Aorta (tissue), 5 donors: Measurements from ENCODE around the gene HNMT. TPM values are rescaled to one million over a fixed set of nuclear protein-coding genes. Genes with fewer than 3 reads are reported as not detected.

Source experiments
- ATAC-seq: fragments of 200-7000 bp; cut with Tn5 transposase; one replicate; pipeline ENCODE4 v1.9.1; 2022; ENCODE audit warnings: moderate library complexity; ENCODE audit not compliant: low FRiP score
- DNase-seq, 2 donors: peaks; one replicate each; pipeline ENCODE4 v3.0.0-alpha.2; 2020
- H3K27ac ChIP-seq, 2 donors: one replicate each; pipeline ENCODE4 v1.5.1; 2013; ENCODE audit warnings: low read length in 2 of 2, mild to moderate bottlenecking in 2 of 2, moderate library complexity in 2 of 2, control low read depth in 1 of 2, inconsistent platforms in 1 of 2, low read depth in 1 of 2
- H3K27me3 ChIP-seq, 2 donors: one replicate each; pipeline ENCODE4 v1.6.1; 2013; ENCODE audit warnings: control low read depth in 1 of 2, low read length in 1 of 2, mild to moderate bottlenecking in 1 of 2, moderate library complexity in 1 of 2; ENCODE audit not compliant: insufficient read depth in 2 of 2, control insufficient read depth in 1 of 2
- H3K36me3 ChIP-seq, 2 donors: one replicate each; pipeline ENCODE4 v1.6.1; 2013; ENCODE audit warnings: control low read depth in 1 of 2, low read length in 1 of 2, mild to moderate bottlenecking in 1 of 2; ENCODE audit not compliant: insufficient read depth in 2 of 2, control insufficient read depth in 1 of 2
- H3K4me1 ChIP-seq, 2 donors: one replicate each; pipeline ENCODE4 v1.6.1; 2013; ENCODE audit warnings: low read length in 2 of 2, control low read depth in 1 of 2, mild to moderate bottlenecking in 1 of 2, moderate library complexity in 1 of 2; ENCODE audit not compliant: insufficient read depth in 2 of 2, control insufficient read depth in 1 of 2
- H3K4me3 ChIP-seq, 2 donors: one replicate each; pipeline ENCODE4 v1.5.1; 2013; ENCODE audit warnings: low read length in 2 of 2, control low read depth in 1 of 2, mild to moderate bottlenecking in 1 of 2
- H3K9me3 ChIP-seq: one replicate; pipeline ENCODE4 v1.6.1; 2013; ENCODE audit warnings: mild to moderate bottlenecking, low read length; ENCODE audit not compliant: control insufficient read depth
- WGBS, 2 donors: extraction: QIAGEN DNeasy Blood & Tissue Kit; methylation state at CpG; one replicate each; pipeline ENCODE4 v1.1.7; 2013; 5-methylcytosine and 5-hydroxymethylcytosine counted together
- intact Hi-C, 2 donors: fragments of 100-400 bp; cut with DNase I; formaldehyde crosslinking; loops; one replicate each; pipeline versions ENCODE4 v1.14.2 to v1.15.0; 2022
- polyA plus RNA-seq, 2 donors: library from polyadenylated mRNA; stranded (reverse); fragments of 200-250 nt; gene quantifications; one replicate each; pipeline ENCODE4 v1.2.3, GENCODE V29; 2013
- total RNA-seq, 2 donors: library from RNA; stranded (reverse); fragmentation: NEBNext Ultra II Directional; extraction: Animal tissue kit (Norgen Biotek cat#: 25700); gene quantifications; one replicate each; pipeline ENCODE4 v1.2.1, GENCODE V29; 2021
- donor health status: healthy with polysubstance abuse.
- donor health status: Bipolar disorder and iron deficiency.
- donor health status: DM: no; HTN: no; CAD: no.
- donor health status: DM: no; HTN: no; CAD: no.
- donor health status: DM: yes; HTN: yes; CAD: no.

HNMT gene
- total and polyA plus RNA-seq, 4 donors = 35.8 to 102 (median 74.1) TPM

GRCh38 chr2:137975280-137976271 is 11.3 kb downstream of the HNMT start:
- Histone ChIP-seq H3K4me1 (peaks cover 0 to 3% of the 10 kb centered on the region in 2 donors), H3K27ac (no peak overlapping the region), H3K36me3 (no peaks in the 10 kb centered on the region), H3K27me3 (no peaks in the 10 kb centered on the region), H3K4me3 (no peak overlapping the region), H3K9me3 (no peaks in the 10 kb centered on the region)
- intact Hi-C loops = no loop called here
- 82 to 84% methylated on average over 8 of the region's 8 CpGs for WGBS, 2 donors
- DNase-seq = no peak
- ATAC-seq = no peak

GRCh38 chr2:137976274-137976673 is 12.0 kb downstream of the HNMT start:
- 80 to 81% methylated on average over 3 of the region's 3 CpGs for WGBS, 2 donors
- H3K4me3 ChIP-seq = no peak overlapping the region
- H3K27ac ChIP-seq = no peak overlapping the region
- H3K9me3 ChIP-seq = no peaks in the 10 kb centered on the region
- DNase-seq (no peak), ATAC-seq (no peak)
- peaks cover 0 to 3% of the 10 kb centered on the region in 2 donors for H3K4me1 ChIP-seq
- H3K27me3 ChIP-seq = no peaks in the 10 kb centered on the region
- intact Hi-C loops = no loop called here
- H3K36me3 ChIP-seq = no peaks in the 10 kb centered on the region

GRCh38 chr2:137977790-137978189 is 13.5 kb downstream of the HNMT start:
- intact Hi-C loops = no loop called here
- no peak overlapping the region for H3K4me3 ChIP-seq
- no peaks in the 10 kb centered on the region for H3K36me3 ChIP-seq
- ATAC-seq = no peak
- H3K27ac ChIP-seq = no peak overlapping the region
- H3K4me1 ChIP-seq = peaks cover 0 to 3% of the 10 kb centered on the region in 2 donors
- no peaks in the 10 kb centered on the region for H3K9me3 ChIP-seq
- no peak for DNase-seq
- H3K27me3 ChIP-seq = no peaks in the 10 kb centered on the region

GRCh38 chr2:137980459-137980858 is 16.2 kb downstream of the HNMT start:
- intact Hi-C loops = no loop called here
- Histone ChIP-seq H3K27ac (no peak overlapping the region), H3K27me3 (no peaks in the 10 kb centered on the region)

GRCh38 chr2:137981112-137981656 is 16.9 kb downstream of the HNMT start:
- WGBS, 2 donors = 93% methylated on average over 11 of the region's 11 CpGs
- Histone ChIP-seq H3K9me3 (no peaks in the 10 kb centered on the region), H3K27me3 (no peaks in the 10 kb centered on the region), H3K36me3 (no peaks in the 10 kb centered on the region), H3K4me1 (peaks cover 0 to 3% of the 10 kb centered on the region in 2 donors), H3K4me3 (no peak overlapping the region), H3K27ac (no peak overlapping the region)
- DNase-seq = no peak
- intact Hi-C loops = no loop called here
- ATAC-seq = no peak

More at GRCh38 chr2:137980459-137980858, 16.2 kb downstream of the HNMT start:
- no peak for ATAC-seq
- Histone ChIP-seq H3K4me3 (no peak overlapping the region), H3K4me1 (peaks cover 0 to 3% of the 10 kb centered on the region in 2 donors), H3K9me3 (no peaks in the 10 kb centered on the region), H3K36me3 (no peaks in the 10 kb centered on the region)
- DNase-seq = no peak

- H3K4me3 ChIP-seq = no peak overlapping the region
- no peak overlapping the region for H3K27ac ChIP-seq
- 91 to 93% methylated on average over 3 of the region's 3 CpGs for WGBS, 2 donors
- no peaks in the 10 kb centered on the region for H3K27me3 ChIP-seq
- no peaks in the 10 kb centered on the region for H3K36me3 ChIP-seq
- no peak for DNase-seq
- ATAC-seq = no peak
- H3K9me3 ChIP-seq = peaks cover 3% of the 10 kb centered on the region
- intact Hi-C loops = no loop called here
- H3K4me1 ChIP-seq = peaks cover 0 to 3% of the 10 kb centered on the region in 2 donors
Measured at GRCh38 chr2:137983581-137983980, 19.3 kb downstream of the HNMT start.

GRCh38 chr2:137986268-137986667 is 22.0 kb downstream of the HNMT start:
- intact Hi-C loops = no loop called here
- WGBS, 2 donors = 96 to 100% methylated on average over 1 of the region's 1 CpG
- DNase-seq (no peak), ATAC-seq (peak; percentile 54)
- Histone ChIP-seq H3K27me3 (no peaks in the 10 kb centered on the region), H3K4me1 (no peaks in the 10 kb centered on the region), H3K27ac (no peak overlapping the region), H3K9me3 (peaks cover 3% of the 10 kb centered on the region), H3K4me3 (no peak overlapping the region), H3K36me3 (peaks cover 0 to 2% of the 10 kb centered on the region in 2 donors)

- Histone ChIP-seq H3K27me3 (no peaks in the 10 kb centered on the region), H3K27ac (no peak overlapping the region)
- ATAC-seq = no peak
Measured at GRCh38 chr2:137987011-137987410, 22.7 kb downstream of the HNMT start.

GRCh38 chr2:137991078-137991477 is 26.8 kb downstream of the HNMT start:
- Histone ChIP-seq H3K4me3 (no peak overlapping the region), H3K4me1 (no peaks in the 10 kb centered on the region), H3K36me3 (peaks cover 0 to 2% of the 10 kb centered on the region in 2 donors), H3K27ac (no peak overlapping the region), H3K27me3 (no peaks in the 10 kb centered on the region), H3K9me3 (peaks cover 3% of the 10 kb centered on the region)
- intact Hi-C loops = no loop called here
- DNase-seq (no peak), ATAC-seq (no peak)

More at GRCh38 chr2:137987011-137987410, 22.7 kb downstream of the HNMT start:
- Histone ChIP-seq H3K9me3 (peaks cover 3% of the 10 kb centered on the region), H3K4me3 (no peak overlapping the region), H3K36me3 (peaks cover 0 to 2% of the 10 kb centered on the region in 2 donors), H3K4me1 (no peaks in the 10 kb centered on the region)
- DNase-seq = no peak
- intact Hi-C loops = no loop called here
